OCI-LY7 (cell line): ENCODE results near the gene CFAP61. TPM values are rescaled to one million over a fixed set of nuclear protein-coding genes. Genes with fewer than 3 reads are reported as not detected.

Experiments
- BruUV-seq: library from RNA; stranded (reverse); fragments of 400-500 nt; replicated peaks from 2 replicates; lab custom pipeline; 2021; lab: Mats Ljungman, UMichigan
- CTCF ChIA-PET: fragments of 300-600 bp; sonication (Branson Sonifier 250); formaldehyde crosslinking; loops from one replicate; lab custom pipeline; 2022; ENCODE audit warnings: antibody characterized with exemption; ENCODE audit not compliant: unreplicated experiment; lab: Charles Lee
- POLR2A ChIA-PET: fragments of 300-600 bp; sonication (Branson Sonifier 250); formaldehyde crosslinking; loops from one replicate; lab custom pipeline; 2022; ENCODE audit warnings: antibody characterized with exemption; lab: Charles Lee
- DNase-seq: peaks from one replicate; pipeline ENCODE4 v3.0.0-alpha.2; 2015; ENCODE audit warnings: low spot score
- H2AFZ ChIP-seq: fragments of 200-600 bp; sonication (generic), shearing (Covaris generic); 2 replicates; pipeline ENCODE4 v1.6.1; 2014; ENCODE audit warnings: mild to moderate bottlenecking, antibody characterized with exemption, low read length, moderate library complexity
- H3K27ac ChIP-seq: fragments of 200-600 bp; sonication (generic); 2 replicates; pipeline ENCODE4 v1.5.1; 2014; ENCODE audit warnings: mixed run types, low read depth, mild to moderate bottlenecking, moderate library complexity, low read length, inconsistent platforms; ENCODE audit not compliant: poor library complexity, severe bottlenecking
- H3K36me3 ChIP-seq: fragments of 200-600 bp; sonication (generic); 2 replicates; pipeline ENCODE4 v1.6.1; 2014; ENCODE audit warnings: mild to moderate bottlenecking, antibody characterized with exemption, low read length, moderate library complexity, mixed read lengths; ENCODE audit not compliant: insufficient read depth
- H3K4me1 ChIP-seq: fragments of 200-600 bp; sonication (generic); 2 replicates; pipeline ENCODE4 v1.5.1; 2014; ENCODE audit warnings: mild to moderate bottlenecking, low read length; ENCODE audit not compliant: insufficient read depth, poor library complexity, severe bottlenecking
- H3K4me2 ChIP-seq: fragments of 200-600 bp; sonication (generic); 2 replicates; pipeline ENCODE4 v1.6.1; 2014; ENCODE audit warnings: mild to moderate bottlenecking, low read length
- H3K4me3 ChIP-seq: fragments of 200-600 bp; sonication (generic); 2 replicates; pipeline ENCODE4 v1.5.1; 2014; ENCODE audit warnings: mild to moderate bottlenecking, low read depth, low read length; ENCODE audit not compliant: poor library complexity, severe bottlenecking
- H3K79me2 ChIP-seq: fragments of 200-600 bp; sonication (generic); 2 replicates; pipeline ENCODE4 v1.6.1; 2016; ENCODE audit warnings: low read depth, mild to moderate bottlenecking, low read length, moderate library complexity, mixed read lengths; ENCODE audit not compliant: insufficient read depth
- H3K9me2 ChIP-seq: fragments of 200-600 bp; sonication (generic); 2 replicates; pipeline ENCODE4 v1.6.1; 2016; ENCODE audit warnings: mild to moderate bottlenecking, low read length, mixed read lengths; ENCODE audit not compliant: insufficient read depth
- H3K9me3 ChIP-seq: fragments of 200-600 bp; sonication (generic); 2 replicates; pipeline ENCODE4 v1.6.1; 2014; ENCODE audit warnings: mild to moderate bottlenecking, mixed run types, low read length, mixed read lengths
- H4K20me1 ChIP-seq: fragments of 200-600 bp; sonication (generic); 2 replicates; pipeline ENCODE4 v1.6.1; 2014; ENCODE audit warnings: mild to moderate bottlenecking, antibody characterized with exemption, low read length, moderate library complexity, mixed read lengths; ENCODE audit not compliant: insufficient read depth
- CTCF ChIP-seq: fragments of 200-600 bp; sonication (generic); conservative IDR thresholded peaks from 2 replicates; pipeline ENCODE4 v1.5.1; 2014; ENCODE audit warnings: mild to moderate bottlenecking, antibody characterized with exemption, low read length, moderate library complexity, mixed read lengths
- EZH2phosphoT487 ChIP-seq: fragments of 200-600 bp; sonication (generic); IDR thresholded peaks from 2 replicates; pipeline ENCODE4 v1.6.1; 2018; ENCODE audit warnings: low read depth, borderline replicate concordance, mild to moderate bottlenecking, mixed run types, antibody characterized with exemption, low read length, moderate library complexity, mixed read lengths
- intact Hi-C: fragments of 100-400 bp; cut with micrococcal nuclease; formaldehyde crosslinking; loops from one replicate; pipeline ENCODE4 v1.10.0; 2022; ENCODE audit not compliant: unreplicated experiment
- total RNA-seq, 2 experiments: library from RNA; depleted of rRNA in 1 of 2; stranded (reverse); fragments of >200 nt in 1 of 2; shearing (Covaris generic) in 1 of 2; gene quantifications; 2 replicates each; pipeline ENCODE4 v1.2.3, GENCODE V29; 2014 to 2022

The CFAP61 gene
- total RNA-seq, 2 experiments from 2014 or later: 0.06 TPM; not detected in 1

- BruUV-seq: no TSS peak
- CTCF ChIA-PET: no interaction called here
- intact Hi-C loops: no loop called here
Measured at GRCh38 chr20:20137851-20138250, 85.5 kb downstream of the CFAP61 start.

GRCh38 chr20:20138301-20139064, 86.2 kb downstream of the CFAP61 start:
- H3K4me1 ChIP-seq: no peaks in the 10 kb centered on the region
- BruUV-seq: no TSS peak
- H4K20me1 ChIP-seq: no peaks in the 10 kb centered on the region
- CTCF ChIA-PET: no interaction called here
- TF ChIP-seq EZH2phosphoT487 (no peak), CTCF (no peak)
- no peaks in the 10 kb centered on the region for H3K9me2 ChIP-seq
- no peaks in the 10 kb centered on the region for H3K79me2 ChIP-seq
- no peaks in the 10 kb centered on the region for H3K9me3 ChIP-seq
- no peak for DNase-seq
- no peak overlapping the region for H3K27ac ChIP-seq
- no peak overlapping the region for H3K4me2 ChIP-seq
- H3K4me3 ChIP-seq: no peak overlapping the region
- POLR2A ChIA-PET: interaction anchor here (0.6 kb wide), 1 partner anchor 221 kb away, joined by 3 read pairs; no protein-coding TSS in a partner anchor
- intact Hi-C loops: no loop called here
- H3K36me3 ChIP-seq: no peaks in the 10 kb centered on the region
- H2AFZ ChIP-seq: no peak overlapping the region

More at GRCh38 chr20:20137851-20138250, 85.5 kb downstream of the CFAP61 start:
- Histone ChIP-seq H3K36me3 (no peaks in the 10 kb centered on the region), H3K4me2 (no peak overlapping the region), H3K4me3 (no peak overlapping the region), H3K79me2 (no peaks in the 10 kb centered on the region), H3K27ac (no peak overlapping the region), H3K9me3 (no peaks in the 10 kb centered on the region), H3K9me2 (no peaks in the 10 kb centered on the region), H4K20me1 (no peaks in the 10 kb centered on the region), H2AFZ (no peak overlapping the region), H3K4me1 (no peaks in the 10 kb centered on the region)
- TF ChIP-seq EZH2phosphoT487: no peak
- TF ChIP-seq CTCF: no peak
- POLR2A ChIA-PET: interaction anchor here (0.6 kb wide), 1 partner anchor 221 kb away, joined by 3 read pairs; no protein-coding TSS in a partner anchor
- no peak for DNase-seq

- BruUV-seq: no TSS peak
- H3K4me1 ChIP-seq: no peaks in the 10 kb centered on the region
- intact Hi-C loops: no loop called here
- no peaks in the 10 kb centered on the region for H3K36me3 ChIP-seq
- no peaks in the 10 kb centered on the region for H3K9me2 ChIP-seq
- no peak overlapping the region for H2AFZ ChIP-seq
- no peaks in the 10 kb centered on the region for H4K20me1 ChIP-seq
- no peak overlapping the region for H3K4me3 ChIP-seq
- no peaks in the 10 kb centered on the region for H3K79me2 ChIP-seq
- ChIA-PET CTCF (no interaction called here), POLR2A (no interaction called here)
- H3K4me2 ChIP-seq: no peak overlapping the region
- TF ChIP-seq CTCF: no peak
- no peak for TF ChIP-seq EZH2phosphoT487
- no peaks in the 10 kb centered on the region for H3K9me3 ChIP-seq
- H3K27ac ChIP-seq: no peak overlapping the region
- DNase-seq: no peak
Measured at GRCh38 chr20:20139403-20139802, 87.1 kb downstream of the CFAP61 start.
